Astrocyte of the spinal cord (primary cell): ENCODE data around the gene SLC17A7.
A peak's percentile ranks its signal among the peaks of the same experiment; 100 is the strongest.

ENCODE experiments used
- DNase-seq: peaks from one replicate; pipeline ENCODE4 v3.0.0; 2011; ENCODE audit warnings: low read depth, low spot score
- H3K4me3 ChIP-seq: 2 replicates; pipeline ENCODE4 v1.5.1; 2011; ENCODE audit warnings: low read depth, mild to moderate bottlenecking, low read length, moderate library complexity
- in situ Hi-C: cut with HindIII; loops from 2 replicates; pipeline ENCODE4 v1.10.0; 2017; ENCODE audit warnings: low sequenced_read_pairs
- TF ChIP-seq, protein P1 (sequence below): IDR thresholded peaks from 2 replicates; pipeline ENCODE4 v1.5.1; 2012; ENCODE audit warnings: low read depth, mild to moderate bottlenecking, low read length, inconsistent platforms

The SLC17A7 gene

GRCh38 chr19:49487277-49488045 lies 46.1 kb upstream of the SLC17A7 start, which contains the start of gene RPL13A:
RPL13A (plus strand) TSS chr19:49487608; CDS start chr19:49487630, 22 bp downstream.
- DNase-seq, result peak; percentile 100
- in situ Hi-C loops, result no loop called here
- peak within 1 kb of the TSS; percentile 86 for H3K4me3 ChIP-seq
- TF ChIP-seq, protein P1, sequence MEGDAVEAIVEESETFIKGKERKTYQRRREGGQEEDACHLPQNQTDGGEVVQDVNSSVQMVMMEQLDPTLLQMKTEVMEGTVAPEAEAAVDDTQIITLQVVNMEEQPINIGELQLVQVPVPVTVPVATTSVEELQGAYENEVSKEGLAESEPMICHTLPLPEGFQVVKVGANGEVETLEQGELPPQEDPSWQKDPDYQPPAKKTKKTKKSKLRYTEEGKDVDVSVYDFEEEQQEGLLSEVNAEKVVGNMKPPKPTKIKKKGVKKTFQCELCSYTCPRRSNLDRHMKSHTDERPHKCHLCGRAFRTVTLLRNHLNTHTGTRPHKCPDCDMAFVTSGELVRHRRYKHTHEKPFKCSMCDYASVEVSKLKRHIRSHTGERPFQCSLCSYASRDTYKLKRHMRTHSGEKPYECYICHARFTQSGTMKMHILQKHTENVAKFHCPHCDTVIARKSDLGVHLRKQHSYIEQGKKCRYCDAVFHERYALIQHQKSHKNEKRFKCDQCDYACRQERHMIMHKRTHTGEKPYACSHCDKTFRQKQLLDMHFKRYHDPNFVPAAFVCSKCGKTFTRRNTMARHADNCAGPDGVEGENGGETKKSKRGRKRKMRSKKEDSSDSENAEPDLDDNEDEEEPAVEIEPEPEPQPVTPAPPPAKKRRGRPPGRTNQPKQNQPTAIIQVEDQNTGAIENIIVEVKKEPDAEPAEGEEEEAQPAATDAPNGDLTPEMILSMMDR, result no peak

GRCh38 chr19:49486710-49487276 lies 45.5 kb upstream of the SLC17A7 start:
- no peak for DNase-seq
- TF ChIP-seq, protein P1, result no peak
- in situ Hi-C loops, result no loop called here
- no peak overlapping the region for H3K4me3 ChIP-seq

GRCh38 chr19:49486232-49486631 lies 44.9 kb upstream of the SLC17A7 start:
- no peak overlapping the region for H3K4me3 ChIP-seq
- DNase-seq, result no peak
- in situ Hi-C loops, result no loop called here
- TF ChIP-seq, protein P1, result no peak

DNA sequence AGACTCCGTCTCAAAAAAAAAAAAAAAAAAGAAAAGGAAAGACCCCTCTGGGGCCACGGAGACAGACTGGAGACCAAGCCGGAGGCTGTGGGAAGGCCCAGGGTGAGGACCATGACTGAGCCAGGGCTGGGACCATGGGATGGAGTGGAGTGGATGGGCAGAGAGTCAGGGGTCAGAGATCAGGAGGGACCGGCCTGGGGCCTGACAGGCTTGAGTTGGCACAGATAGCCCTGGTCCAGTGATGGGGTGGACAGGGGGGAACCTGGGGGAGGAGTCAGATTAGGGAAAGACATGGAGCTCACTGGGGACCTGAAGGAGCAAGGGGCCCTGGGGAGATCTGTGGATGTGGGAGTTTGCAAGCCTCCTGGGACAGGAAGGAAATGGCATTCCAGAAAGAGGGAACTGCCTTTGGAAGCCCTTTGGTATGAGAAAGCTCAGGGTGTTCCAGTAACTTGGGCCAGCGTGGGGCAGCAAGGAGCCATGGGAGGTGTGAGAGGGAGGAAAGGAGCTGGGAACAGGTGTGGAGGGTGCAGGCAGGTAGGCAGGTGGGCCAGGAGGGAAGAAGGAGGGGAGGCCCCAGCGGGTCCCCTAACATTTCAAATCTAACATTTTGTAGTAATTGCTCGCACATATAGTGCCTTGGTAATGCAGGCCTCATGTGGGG lies 39.8 kb upstream of the SLC17A7 start:
- no peak overlapping the region for H3K4me3 ChIP-seq
- in situ Hi-C loops, result no loop called here
- TF ChIP-seq, protein P1, result no peak
- no peak for DNase-seq

DNA sequence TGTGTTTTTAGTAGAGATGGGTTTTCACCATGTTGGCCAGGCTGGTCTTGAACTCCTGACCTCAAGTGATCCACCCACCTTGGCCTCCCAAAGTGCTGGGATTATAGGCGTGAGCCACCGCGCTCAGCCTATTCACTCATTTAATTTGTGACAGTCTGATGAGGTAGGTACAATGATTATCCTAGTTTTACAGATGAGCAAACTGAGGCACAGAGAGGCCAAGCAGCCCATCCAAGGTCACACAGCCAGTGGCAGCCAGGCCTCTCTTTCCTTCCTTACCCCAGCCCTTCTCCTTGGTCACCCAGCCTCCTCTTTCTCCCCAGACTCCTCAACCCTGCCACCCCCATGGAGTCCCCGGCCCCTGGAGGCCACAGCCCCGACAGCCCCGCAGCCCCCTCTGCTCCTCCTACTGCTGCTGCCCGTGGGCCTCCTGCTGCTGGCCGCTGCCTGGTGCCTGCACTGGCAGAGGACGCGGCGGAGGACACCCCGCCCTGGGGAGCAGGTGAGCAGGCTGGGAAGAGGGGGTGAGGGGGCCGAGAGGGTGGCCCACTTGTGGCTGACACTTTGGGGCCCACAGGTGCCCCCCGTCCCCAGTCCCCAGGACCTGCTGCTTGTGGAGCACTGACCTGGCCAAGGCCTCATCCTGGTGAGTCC lies 38.8 kb upstream of the SLC17A7 start:
- no peak for DNase-seq
- TF ChIP-seq, protein P1, result no peak
- no peak overlapping the region for H3K4me3 ChIP-seq
- in situ Hi-C loops, result no loop called here
